ENCODE data around the gene PPP6R1. TPM values are rescaled to one million over a fixed set of nuclear protein-coding genes. Genes with fewer than 3 reads are reported as not detected.
A peak's percentile ranks its signal among the peaks of the same experiment; 100 is the strongest.

The PPP6R1 gene
- total and polyA plus RNA-seq, 2 of the 13 experiments (the other 11 are each of a cell fraction or from before 2014, with no cell fraction given): 25.8 to 54.0 TPM

DNA sequence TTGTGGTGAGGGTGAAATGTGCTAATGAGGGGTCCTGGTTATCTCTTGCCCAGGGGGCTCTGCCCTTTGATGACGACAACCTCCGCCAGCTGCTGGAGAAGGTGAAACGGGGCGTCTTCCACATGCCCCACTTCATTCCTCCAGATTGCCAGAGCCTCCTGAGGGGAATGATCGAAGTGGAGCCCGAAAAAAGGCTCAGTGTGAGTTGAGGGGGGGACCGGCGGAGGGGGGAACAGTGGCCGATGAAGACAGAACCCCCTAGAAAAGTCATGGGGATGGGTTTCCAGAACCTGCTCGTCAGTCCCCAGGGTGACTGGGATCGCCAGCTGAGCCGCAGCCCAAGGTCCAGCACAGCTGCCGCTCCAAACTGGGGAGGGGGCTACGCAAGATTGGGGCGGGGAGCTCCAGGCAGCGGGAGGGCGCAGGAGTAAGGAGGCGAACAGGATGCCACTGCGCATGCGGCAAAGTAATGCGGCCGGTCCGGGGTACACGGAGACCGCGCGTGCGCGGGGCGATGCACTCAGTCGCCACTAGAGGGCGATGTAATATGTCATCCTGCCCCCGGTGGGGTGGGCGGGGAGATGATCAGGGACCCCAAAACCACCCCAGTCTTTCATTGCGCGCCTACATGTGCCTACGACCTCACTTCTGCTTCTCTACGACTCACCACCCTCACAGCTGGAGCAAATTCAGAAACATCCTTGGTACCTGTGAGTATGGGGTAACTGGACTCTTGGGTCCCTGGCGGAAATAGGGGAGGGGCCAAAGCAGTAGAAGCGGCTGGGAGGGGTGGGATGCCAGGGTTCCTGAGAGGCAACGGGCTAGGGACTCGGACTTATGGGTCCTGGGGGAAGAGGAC, 42.9 kb upstream of the PPP6R1 start (continued):
- TF ChIP-seq SUZ12 (IDR thresholded peaks at IDR 0.05; ENCODE audit: low read depth, low read length) (no peak), CEBPB (IDR thresholded peaks at IDR 0.05; ENCODE audit: borderline replicate concordance, low read depth, low read length) (no peak), ZFP62 (CRISPR knock-in tag; IDR thresholded peaks at IDR 0.05) (no peak), ZNF709 (CRISPR knock-in tag; IDR thresholded peaks at IDR 0.05) (no peak), IRF2 (CRISPR knock-in tag; IDR thresholded peaks at IDR 0.05) (peak; percentile 21; the same call in 1 of the 2 replicates), ZNF776 (CRISPR knock-in tag; IDR thresholded peaks at IDR 0.05) (no peak), MAFG (CRISPR knock-in tag; IDR thresholded peaks at IDR 0.05) (no peak), ZNF619 (CRISPR knock-in tag; IDR thresholded peaks at IDR 0.05) (no peak), RARG (CRISPR knock-in tag; IDR thresholded peaks at IDR 0.05; ENCODE audit: low read depth) (no peak), ZNF552 (CRISPR knock-in tag; IDR thresholded peaks at IDR 0.05; ENCODE audit: borderline replicate concordance) (no peak), MTF1 (CRISPR knock-in tag; IDR thresholded peaks at IDR 0.05) (no peak), SETDB1 (CRISPR knock-in tag; IDR thresholded peaks at IDR 0.05; ENCODE audit: borderline replicate concordance) (no peak), ZNF780A (CRISPR knock-in tag; IDR thresholded peaks at IDR 0.05) (no peak)
- TF ChIP-seq, protein P1, sequence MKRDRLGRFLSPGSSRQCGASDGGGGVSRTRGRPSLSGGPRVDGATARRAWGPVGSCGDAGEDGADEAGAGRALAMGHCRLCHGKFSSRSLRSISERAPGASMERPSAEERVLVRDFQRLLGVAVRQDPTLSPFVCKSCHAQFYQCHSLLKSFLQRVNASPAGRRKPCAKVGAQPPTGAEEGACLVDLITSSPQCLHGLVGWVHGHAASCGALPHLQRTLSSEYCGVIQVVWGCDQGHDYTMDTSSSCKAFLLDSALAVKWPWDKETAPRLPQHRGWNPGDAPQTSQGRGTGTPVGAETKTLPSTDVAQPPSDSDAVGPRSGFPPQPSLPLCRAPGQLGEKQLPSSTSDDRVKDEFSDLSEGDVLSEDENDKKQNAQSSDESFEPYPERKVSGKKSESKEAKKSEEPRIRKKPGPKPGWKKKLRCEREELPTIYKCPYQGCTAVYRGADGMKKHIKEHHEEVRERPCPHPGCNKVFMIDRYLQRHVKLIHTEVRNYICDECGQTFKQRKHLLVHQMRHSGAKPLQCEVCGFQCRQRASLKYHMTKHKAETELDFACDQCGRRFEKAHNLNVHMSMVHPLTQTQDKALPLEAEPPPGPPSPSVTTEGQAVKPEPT (CRISPR knock-in tag; IDR thresholded peaks at IDR 0.05; ENCODE audit: low read depth): peak; percentile 56; the same call in 1 of the 2 replicates
- TF ChIP-seq, protein P2, sequence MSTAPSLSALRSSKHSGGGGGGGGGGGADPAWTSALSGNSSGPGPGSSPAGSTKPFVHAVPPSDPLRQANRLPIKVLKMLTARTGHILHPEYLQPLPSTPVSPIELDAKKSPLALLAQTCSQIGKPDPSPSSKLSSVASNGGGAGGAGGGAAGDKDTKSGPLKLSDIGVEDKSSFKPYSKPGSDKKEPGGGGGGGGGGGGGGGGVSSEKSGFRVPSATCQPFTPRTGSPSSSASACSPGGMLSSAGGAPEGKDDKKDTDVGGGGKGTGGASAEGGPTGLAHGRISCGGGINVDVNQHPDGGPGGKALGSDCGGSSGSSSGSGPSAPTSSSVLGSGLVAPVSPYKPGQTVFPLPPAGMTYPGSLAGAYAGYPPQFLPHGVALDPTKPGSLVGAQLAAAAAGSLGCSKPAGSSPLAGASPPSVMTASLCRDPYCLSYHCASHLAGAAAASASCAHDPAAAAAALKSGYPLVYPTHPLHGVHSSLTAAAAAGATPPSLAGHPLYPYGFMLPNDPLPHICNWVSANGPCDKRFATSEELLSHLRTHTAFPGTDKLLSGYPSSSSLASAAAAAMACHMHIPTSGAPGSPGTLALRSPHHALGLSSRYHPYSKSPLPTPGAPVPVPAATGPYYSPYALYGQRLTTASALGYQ (CRISPR knock-in tag; IDR thresholded peaks at IDR 0.05): no peak
- TF ChIP-seq, protein P3, sequence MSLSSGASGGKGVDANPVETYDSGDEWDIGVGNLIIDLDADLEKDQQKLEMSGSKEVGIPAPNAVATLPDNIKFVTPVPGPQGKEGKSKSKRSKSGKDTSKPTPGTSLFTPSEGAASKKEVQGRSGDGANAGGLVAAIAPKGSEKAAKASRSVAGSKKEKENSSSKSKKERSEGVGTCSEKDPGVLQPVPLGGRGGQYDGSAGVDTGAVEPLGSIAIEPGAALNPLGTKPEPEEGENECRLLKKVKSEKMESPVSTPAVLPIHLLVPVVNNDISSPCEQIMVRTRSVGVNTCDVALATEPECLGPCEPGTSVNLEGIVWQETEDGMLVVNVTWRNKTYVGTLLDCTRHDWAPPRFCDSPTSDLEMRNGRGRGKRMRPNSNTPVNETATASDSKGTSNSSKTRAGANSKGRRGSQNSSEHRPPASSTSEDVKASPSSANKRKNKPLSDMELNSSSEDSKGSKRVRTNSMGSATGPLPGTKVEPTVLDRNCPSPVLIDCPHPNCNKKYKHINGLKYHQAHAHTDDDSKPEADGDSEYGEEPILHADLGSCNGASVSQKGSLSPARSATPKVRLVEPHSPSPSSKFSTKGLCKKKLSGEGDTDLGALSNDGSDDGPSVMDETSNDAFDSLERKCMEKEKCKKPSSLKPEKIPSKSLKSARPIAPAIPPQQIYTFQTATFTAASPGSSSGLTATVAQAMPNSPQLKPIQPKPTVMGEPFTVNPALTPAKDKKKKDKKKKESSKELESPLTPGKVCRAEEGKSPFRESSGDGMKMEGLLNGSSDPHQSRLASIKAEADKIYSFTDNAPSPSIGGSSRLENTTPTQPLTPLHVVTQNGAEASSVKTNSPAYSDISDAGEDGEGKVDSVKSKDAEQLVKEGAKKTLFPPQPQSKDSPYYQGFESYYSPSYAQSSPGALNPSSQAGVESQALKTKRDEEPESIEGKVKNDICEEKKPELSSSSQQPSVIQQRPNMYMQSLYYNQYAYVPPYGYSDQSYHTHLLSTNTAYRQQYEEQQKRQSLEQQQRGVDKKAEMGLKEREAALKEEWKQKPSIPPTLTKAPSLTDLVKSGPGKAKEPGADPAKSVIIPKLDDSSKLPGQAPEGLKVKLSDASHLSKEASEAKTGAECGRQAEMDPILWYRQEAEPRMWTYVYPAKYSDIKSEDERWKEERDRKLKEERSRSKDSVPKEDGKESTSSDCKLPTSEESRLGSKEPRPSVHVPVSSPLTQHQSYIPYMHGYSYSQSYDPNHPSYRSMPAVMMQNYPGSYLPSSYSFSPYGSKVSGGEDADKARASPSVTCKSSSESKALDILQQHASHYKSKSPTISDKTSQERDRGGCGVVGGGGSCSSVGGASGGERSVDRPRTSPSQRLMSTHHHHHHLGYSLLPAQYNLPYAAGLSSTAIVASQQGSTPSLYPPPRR (CRISPR knock-in tag; IDR thresholded peaks at IDR 0.05; ENCODE audit: borderline replicate concordance): no peak
- TF ChIP-seq, protein P4, sequence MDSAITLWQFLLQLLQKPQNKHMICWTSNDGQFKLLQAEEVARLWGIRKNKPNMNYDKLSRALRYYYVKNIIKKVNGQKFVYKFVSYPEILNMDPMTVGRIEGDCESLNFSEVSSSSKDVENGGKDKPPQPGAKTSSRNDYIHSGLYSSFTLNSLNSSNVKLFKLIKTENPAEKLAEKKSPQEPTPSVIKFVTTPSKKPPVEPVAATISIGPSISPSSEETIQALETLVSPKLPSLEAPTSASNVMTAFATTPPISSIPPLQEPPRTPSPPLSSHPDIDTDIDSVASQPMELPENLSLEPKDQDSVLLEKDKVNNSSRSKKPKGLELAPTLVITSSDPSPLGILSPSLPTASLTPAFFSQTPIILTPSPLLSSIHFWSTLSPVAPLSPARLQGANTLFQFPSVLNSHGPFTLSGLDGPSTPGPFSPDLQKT (CRISPR knock-in tag; IDR thresholded peaks at IDR 0.05; ENCODE audit: borderline replicate concordance): no peak
- TF ChIP-seq, protein P5, sequence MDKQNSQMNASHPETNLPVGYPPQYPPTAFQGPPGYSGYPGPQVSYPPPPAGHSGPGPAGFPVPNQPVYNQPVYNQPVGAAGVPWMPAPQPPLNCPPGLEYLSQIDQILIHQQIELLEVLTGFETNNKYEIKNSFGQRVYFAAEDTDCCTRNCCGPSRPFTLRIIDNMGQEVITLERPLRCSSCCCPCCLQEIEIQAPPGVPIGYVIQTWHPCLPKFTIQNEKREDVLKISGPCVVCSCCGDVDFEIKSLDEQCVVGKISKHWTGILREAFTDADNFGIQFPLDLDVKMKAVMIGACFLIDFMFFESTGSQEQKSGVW (CRISPR knock-in tag; IDR thresholded peaks at IDR 0.05; ENCODE audit: borderline replicate concordance): no peak
